Neural crest cell (in vitro differentiated cells): ENCODE results near the gene CIC. TPM values are rescaled to one million over a fixed set of nuclear protein-coding genes. Genes with fewer than 3 reads are reported as not detected.
"Not testable (repeated sequence)": the region's sequence is repeated elsewhere in the genome, so short reads cannot be mapped to it uniquely, and the experiment has no call there.

Experiments
- DNase-seq: peaks from one replicate; pipeline ENCODE4 v3.0.0; 2021; ENCODE audit warnings: low read depth, mixed read lengths, low spot score
- H3K27ac Mint-ChIP-seq: one replicate; pipeline ENCODE4 v1.8.0; 2021; ENCODE audit warnings: mild to moderate bottlenecking, mixed read lengths; ENCODE audit not compliant: unreplicated experiment
- H3K27me3 Mint-ChIP-seq: 2 replicates; pipeline ENCODE4 v1.8.0; 2021; ENCODE audit warnings: low read depth, mild to moderate bottlenecking, mixed read lengths
- H3K36me3 Mint-ChIP-seq: 2 replicates; pipeline ENCODE4 v1.8.0; 2021; ENCODE audit warnings: low read depth, mild to moderate bottlenecking, mixed read lengths
- H3K4me1 Mint-ChIP-seq: 2 replicates; pipeline ENCODE4 v1.8.0; 2021; ENCODE audit warnings: mixed read lengths
- H3K4me3 Mint-ChIP-seq: one replicate; pipeline ENCODE4 v1.8.0; 2021; ENCODE audit warnings: mild to moderate bottlenecking, mixed read lengths
- H3K9me3 Mint-ChIP-seq: 2 replicates; pipeline ENCODE4 v1.8.0; 2021; ENCODE audit warnings: mixed read lengths
- total RNA-seq: library from RNA; stranded (reverse); gene quantifications from 2 replicates; pipeline ENCODE4 v1.2.1, GENCODE V29; 2021
- TF ChIP-seq, protein P1 (sequence below): fragments of 200-600 bp; sonication (generic); conservative IDR thresholded peaks from 2 replicates; pipeline ENCODE4 v1.5.0; 2021; ENCODE audit warnings: antibody characterized with exemption, mild to moderate bottlenecking

CIC gene
- total RNA-seq, 1 donor from 2014 or later: 93.4 TPM

DNA sequence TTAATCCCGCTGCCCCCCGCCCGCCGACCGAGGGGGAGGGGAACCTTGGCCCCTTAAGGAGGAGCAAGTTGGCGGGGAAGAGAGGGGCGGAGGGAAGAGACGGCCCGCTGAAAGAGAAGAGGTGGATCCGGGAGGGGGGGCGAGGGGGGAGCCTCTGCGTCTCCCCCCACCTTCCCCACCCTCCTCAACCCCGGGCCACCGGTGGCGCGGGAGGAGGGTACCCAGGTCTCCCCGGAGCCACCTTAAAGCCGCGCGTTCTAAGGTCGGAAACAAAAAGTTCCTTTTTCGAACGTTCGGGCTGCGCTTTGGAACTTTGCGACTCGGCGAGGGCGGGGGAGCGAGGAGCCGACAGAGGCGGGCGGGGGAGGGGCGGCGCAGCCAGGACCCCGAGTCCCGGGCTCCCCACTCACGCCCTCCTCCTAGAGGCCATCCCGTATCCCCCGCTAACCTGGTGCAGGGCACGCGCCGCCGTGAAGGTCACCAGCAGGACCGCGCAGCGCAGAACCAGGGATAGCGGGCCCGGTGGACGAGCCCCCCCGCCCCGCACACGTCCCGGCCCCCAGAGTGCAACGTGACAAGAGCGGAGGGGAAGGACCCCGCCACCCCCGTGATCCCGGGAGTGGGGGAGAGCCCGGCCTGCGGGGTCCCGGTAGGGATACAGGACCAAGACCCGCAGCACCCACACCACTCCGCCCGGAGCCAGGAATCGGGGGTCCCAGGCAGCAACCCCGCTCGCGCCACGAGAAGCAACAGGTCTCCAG is 14.8 kb upstream of the CIC start:
- Mint-ChIP-seq H3K4me3 (peak overlapping the region; percentile 88), H3K36me3 (peaks cover 2% of the 10 kb centered on the region), H3K9me3 (no peaks in the 10 kb centered on the region), H3K4me1 (peaks cover 35% of the 10 kb centered on the region), H3K27ac (no peak overlapping the region), H3K27me3 (peaks cover 7% of the 10 kb centered on the region)
- DNase-seq: peak; percentile 67
- TF ChIP-seq, protein P1, sequence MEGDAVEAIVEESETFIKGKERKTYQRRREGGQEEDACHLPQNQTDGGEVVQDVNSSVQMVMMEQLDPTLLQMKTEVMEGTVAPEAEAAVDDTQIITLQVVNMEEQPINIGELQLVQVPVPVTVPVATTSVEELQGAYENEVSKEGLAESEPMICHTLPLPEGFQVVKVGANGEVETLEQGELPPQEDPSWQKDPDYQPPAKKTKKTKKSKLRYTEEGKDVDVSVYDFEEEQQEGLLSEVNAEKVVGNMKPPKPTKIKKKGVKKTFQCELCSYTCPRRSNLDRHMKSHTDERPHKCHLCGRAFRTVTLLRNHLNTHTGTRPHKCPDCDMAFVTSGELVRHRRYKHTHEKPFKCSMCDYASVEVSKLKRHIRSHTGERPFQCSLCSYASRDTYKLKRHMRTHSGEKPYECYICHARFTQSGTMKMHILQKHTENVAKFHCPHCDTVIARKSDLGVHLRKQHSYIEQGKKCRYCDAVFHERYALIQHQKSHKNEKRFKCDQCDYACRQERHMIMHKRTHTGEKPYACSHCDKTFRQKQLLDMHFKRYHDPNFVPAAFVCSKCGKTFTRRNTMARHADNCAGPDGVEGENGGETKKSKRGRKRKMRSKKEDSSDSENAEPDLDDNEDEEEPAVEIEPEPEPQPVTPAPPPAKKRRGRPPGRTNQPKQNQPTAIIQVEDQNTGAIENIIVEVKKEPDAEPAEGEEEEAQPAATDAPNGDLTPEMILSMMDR: no peak

DNA sequence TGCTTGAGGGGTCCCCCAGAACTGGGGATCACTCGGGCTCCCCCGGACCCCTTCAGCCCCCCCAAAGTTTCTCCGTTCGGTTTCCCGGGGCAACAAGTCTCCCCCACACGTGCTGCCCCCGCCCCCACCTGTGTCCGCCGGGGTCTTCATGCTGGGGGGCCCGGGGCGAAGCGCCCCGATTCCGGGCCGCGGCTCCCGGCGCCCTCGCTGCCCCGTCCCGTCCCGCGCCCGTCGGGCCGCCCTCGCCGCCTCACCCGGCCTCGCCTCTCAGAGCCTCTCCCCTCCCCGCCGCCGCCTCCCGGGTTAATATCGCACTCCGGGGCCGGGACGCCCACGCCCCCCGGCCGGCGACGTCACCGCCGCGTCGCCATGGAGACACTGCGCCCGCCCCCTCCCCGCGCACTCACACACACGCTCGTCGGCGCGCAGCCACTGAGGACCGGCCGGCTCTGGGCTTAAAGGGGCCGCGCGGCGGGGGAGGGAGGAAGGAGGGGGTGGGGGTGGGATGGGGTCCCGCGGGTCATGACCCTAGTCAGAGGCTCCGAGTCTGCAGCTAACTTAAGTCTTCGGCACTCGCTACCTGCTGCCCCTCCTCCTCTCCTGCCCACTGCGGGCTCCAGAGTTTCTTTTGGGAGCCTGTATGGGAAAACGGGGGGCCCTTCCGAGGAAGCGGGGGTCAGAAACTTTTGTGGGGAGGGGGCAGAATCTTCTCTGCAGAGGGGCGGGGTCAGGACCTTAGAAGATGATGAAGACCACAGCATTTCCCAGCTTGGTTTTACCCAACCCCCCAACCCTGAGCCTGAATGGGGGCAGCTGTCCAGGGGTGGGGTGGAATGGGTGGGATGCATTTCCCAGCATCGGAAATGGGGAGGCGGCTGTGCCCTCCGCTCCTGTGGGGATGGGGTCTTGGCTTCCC is 13.9 kb upstream of the CIC start, which contains the start of gene ERF:
Gene ERF, minus strand, starts transcription at position 279 of the 916 bp plus-strand sequence. Its CDS starts 129 bp downstream, at position 150.
- TF ChIP-seq, protein P1: no peak
- no peaks in the 10 kb centered on the region for H3K9me3 Mint-ChIP-seq
- peaks cover 7% of the 10 kb centered on the region for H3K27me3 Mint-ChIP-seq
- H3K27ac Mint-ChIP-seq: peak within 1 kb of the TSS; percentile 82
- H3K4me1 Mint-ChIP-seq: peaks cover 32% of the 10 kb centered on the region
- peak within 1 kb of the TSS; percentile 88 for H3K4me3 Mint-ChIP-seq
- H3K36me3 Mint-ChIP-seq: no peaks in the 10 kb centered on the region
- DNase-seq: peak; percentile 87

DNA sequence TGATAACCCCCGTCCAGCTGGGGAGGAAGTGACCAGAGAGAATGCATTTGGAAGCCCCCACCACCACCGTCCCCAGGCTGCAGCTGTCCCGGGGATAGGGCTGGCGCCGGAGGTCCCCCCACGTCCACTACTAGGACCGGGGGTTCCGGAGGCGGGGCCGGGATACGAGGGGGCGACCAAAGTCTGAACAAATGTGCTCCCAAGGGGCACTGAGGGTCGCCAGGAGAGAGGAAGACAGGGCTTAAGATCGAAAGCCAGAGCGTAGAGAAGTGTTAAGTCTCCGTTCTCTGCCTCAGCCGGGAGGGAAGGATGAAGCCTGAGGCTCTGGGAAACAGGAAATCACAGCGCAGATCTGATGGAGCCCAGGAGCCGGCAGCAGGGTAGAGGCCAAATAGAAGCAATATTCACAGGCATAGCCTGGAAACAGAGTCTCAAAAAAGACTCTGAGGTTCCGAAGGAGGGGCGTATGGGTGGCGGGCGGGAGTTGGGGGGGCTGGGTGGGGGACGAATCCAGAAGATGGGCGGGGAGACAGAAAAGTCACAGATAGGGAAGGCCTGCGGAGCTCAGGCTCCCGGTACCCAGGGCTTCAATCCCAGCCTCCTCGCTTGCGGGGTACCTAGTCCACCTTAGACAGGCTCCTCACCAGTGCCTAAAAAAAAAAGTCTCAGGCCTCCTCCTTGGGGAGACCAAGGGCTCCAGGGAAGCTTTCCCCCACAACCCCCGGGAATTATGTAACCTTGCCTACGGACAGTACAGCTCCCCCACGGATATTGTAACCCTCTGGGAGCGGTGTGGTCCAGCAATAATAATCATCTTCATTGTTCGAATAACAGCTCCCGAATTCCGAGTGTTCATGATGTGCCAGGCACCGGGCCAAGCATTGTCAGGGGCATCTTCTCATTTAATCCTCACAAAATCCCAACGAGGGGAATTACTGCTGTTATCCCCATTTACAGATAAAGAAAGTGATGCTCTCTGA is 13.0 kb upstream of the CIC start:
- TF ChIP-seq, protein P1: no peak
- H3K9me3 Mint-ChIP-seq: no peaks in the 10 kb centered on the region
- H3K27ac Mint-ChIP-seq: peak overlapping the region; percentile 82
- peaks cover 7% of the 10 kb centered on the region for H3K27me3 Mint-ChIP-seq
- DNase-seq: peak; percentile 49
- peak overlapping the region; percentile 88 for H3K4me3 Mint-ChIP-seq
- no peaks in the 10 kb centered on the region for H3K36me3 Mint-ChIP-seq
- H3K4me1 Mint-ChIP-seq: peaks cover 28% of the 10 kb centered on the region

DNA sequence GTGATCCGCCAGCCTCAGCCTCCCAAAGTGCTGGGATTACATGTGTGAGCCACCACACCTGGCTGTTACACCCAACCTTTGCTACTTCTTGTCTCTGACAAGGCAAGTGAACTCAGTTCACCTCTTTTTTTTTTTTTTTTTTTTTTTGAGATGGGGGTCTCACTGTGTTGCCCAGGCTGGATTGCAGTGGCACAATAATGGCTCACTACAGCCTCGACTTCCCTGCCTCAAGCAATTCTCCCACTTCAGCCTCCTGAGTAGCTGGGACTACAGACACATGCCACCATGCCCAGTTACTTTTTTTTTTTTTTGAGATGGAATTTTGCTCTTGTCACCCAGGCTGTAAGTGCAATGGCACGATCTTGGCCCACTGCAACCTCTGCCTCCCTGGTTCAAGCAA is 11.2 kb upstream of the CIC start:
- H3K27me3 Mint-ChIP-seq, H3K27ac Mint-ChIP-seq, H3K36me3 Mint-ChIP-seq, H3K9me3 Mint-ChIP-seq, DNase-seq: not testable (repeated sequence)
- Mint-ChIP-seq H3K4me1 (peaks cover 14% of the 10 kb centered on the region), H3K4me3 (peak overlapping the region; percentile 44)

DNA sequence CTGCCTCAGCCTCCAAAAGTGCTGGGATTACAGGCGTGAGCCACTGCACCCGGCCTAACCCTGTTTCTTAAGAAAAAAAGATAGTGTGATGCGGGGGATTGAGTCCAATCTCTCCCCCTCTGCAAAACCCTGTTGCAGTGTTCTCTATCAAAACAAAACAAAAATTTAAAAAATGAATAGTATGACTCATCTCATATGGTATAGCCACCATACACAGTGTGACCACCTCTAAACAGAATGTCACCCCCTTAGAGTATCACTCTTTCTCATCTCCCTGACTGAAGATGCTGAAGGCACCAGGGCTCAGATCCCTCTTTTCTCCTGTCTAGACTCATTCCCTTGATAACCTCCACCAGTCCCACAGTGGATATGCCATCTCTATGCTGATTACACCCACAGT is 7.3 kb upstream of the CIC start:
- DNase-seq: no peak
- H3K4me1 Mint-ChIP-seq: peaks cover 1% of the 10 kb centered on the region
- H3K27me3 Mint-ChIP-seq: no peaks in the 10 kb centered on the region
- TF ChIP-seq, protein P1: no peak
- H3K9me3 Mint-ChIP-seq: no peaks in the 10 kb centered on the region
- no peak overlapping the region for H3K27ac Mint-ChIP-seq
- peak overlapping the region; percentile 19 for H3K4me3 Mint-ChIP-seq
- no peaks in the 10 kb centered on the region for H3K36me3 Mint-ChIP-seq

DNA sequence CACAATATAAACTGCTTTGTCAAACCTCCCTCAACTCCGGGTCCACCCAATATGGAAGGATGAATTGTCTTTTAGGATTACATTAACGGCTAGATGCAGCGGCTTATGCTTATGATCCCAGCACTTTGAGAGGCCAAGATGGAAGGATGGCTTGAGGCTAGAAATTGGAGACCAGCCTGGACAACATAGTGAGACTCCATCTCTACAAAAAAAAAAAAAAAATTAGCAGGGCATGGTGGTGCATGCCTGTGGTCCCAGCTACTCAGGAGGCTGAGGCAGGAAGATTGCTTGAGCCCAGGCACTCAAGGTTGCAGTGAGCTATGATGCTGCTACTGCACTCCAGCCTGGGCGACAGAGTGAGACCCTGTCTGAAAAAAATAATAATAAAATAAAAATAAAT is 2.9 kb upstream of the CIC start:
- peak overlapping the region; percentile 34 for H3K4me3 Mint-ChIP-seq
- H3K27ac Mint-ChIP-seq, H3K36me3 Mint-ChIP-seq: not testable (repeated sequence)

DNA sequence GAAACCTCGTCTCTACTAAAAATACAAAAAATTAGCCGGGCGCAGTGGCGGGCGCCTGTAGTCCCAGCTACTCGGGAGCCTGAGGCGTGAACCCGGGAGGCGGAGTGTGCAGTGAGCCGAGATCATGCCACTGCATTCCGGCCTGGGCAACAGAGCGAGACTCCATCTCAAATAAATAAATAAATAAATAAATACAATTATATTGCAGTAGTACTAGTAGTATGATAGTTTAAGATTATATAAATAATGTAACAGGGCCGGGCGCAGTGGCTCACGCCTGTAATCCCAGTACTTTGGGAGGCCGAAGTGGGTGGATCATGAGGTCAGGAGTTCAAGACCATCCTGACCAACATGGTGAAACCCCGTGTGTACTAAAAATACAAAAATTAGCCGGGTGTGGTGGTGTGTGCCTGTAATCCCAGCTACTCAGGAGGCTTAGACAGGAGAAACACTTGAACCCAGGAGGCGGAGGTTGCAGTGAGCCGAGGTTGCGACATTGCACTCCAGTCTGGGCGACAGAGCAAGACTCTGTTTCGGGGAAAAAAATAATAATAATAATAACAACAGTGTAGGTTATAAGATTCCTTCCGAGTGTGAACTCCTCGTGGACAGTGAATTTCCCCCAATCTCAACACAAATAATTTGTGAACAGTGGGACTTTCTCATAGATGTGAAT is 2.0 kb upstream of the CIC start:
- H3K36me3 Mint-ChIP-seq, H3K9me3 Mint-ChIP-seq, DNase-seq, H3K27ac Mint-ChIP-seq, H3K27me3 Mint-ChIP-seq, H3K4me3 Mint-ChIP-seq: not testable (repeated sequence)
- H3K4me1 Mint-ChIP-seq: peaks cover 23% of the 10 kb centered on the region

More for the DNA sequence above, 2.9 kb upstream of the CIC start:
- not testable (repeated sequence) for H3K9me3 Mint-ChIP-seq, H3K27me3 Mint-ChIP-seq, DNase-seq
- peaks cover 23% of the 10 kb centered on the region for H3K4me1 Mint-ChIP-seq
